Umbilical cord (tissue), 2 donors: ENCODE results near the gene CDKN1B. TPM values are rescaled to one million over a fixed set of nuclear protein-coding genes. Genes with fewer than 3 reads are reported as not detected.
"Not testable (repeated sequence)": the region's sequence is repeated elsewhere in the genome, so short reads cannot be mapped to it uniquely, and the experiment has no call there.

ENCODE experiments used
- DNase-seq: peaks from one replicate; pipeline ENCODE4 v3.0.0-alpha.2; 2015; ENCODE audit warnings: low spot score
- total RNA-seq: library from RNA; depleted of rRNA; stranded (reverse); fragments of >200 nt; gene quantifications from one replicate; pipeline ENCODE4 v1.2.3, GENCODE V29; 2014; ENCODE audit warnings: low replicate concordance; ENCODE audit not compliant: insufficient read depth

Gene CDKN1B
- total RNA-seq, 1 donor from 2014 or later, result 67.7 TPM

GRCh38 chr12:12723681-12724420 lies 6.7 kb downstream of the CDKN1B start:
- DNase-seq, result peak; percentile 48

- DNase-seq, result peak; percentile 40
These were observed 7.4 kb downstream of the CDKN1B start for GRCh38 chr12:12724421-12725085.

- DNase-seq, result peak; percentile 99
These were observed 8.2 kb downstream of the CDKN1B start for GRCh38 chr12:12725086-12725955.

- no peak for DNase-seq
These were observed 8.9 kb downstream of the CDKN1B start for GRCh38 chr12:12725956-12726554.

GRCh38 chr12:12726555-12727093 lies 9.5 kb downstream of the CDKN1B start:
- DNase-seq, result peak; percentile 30

GRCh38 chr12:12731178-12731577 lies 14.0 kb downstream of the CDKN1B start:
- no peak for DNase-seq

GRCh38 chr12:12731785-12732184 lies 14.6 kb downstream of the CDKN1B start:
- DNase-seq, result no peak

- no peak for DNase-seq
These were observed 15.9 kb downstream of the CDKN1B start for GRCh38 chr12:12733118-12733517.

- no peak for DNase-seq
These were observed 16.9 kb downstream of the CDKN1B start for GRCh38 chr12:12734054-12734453.

GRCh38 chr12:12734561-12735071 lies 17.4 kb downstream of the CDKN1B start:
- no peak for DNase-seq

- DNase-seq, result no peak
These were observed 18.1 kb downstream of the CDKN1B start for GRCh38 chr12:12735301-12735700.

- DNase-seq, result peak; percentile 30
These were observed 19.9 kb downstream of the CDKN1B start for GRCh38 chr12:12736759-12737676.

- not testable (repeated sequence) for DNase-seq
These were observed 21.0 kb downstream of the CDKN1B start for GRCh38 chr12:12738152-12738551.

- no peak for DNase-seq
These were observed 24.5 kb downstream of the CDKN1B start for GRCh38 chr12:12741660-12742059.

- DNase-seq, result no peak
These were observed 27.6 kb downstream of the CDKN1B start for GRCh38 chr12:12744546-12745305.

GRCh38 chr12:12745576-12746211 lies 28.5 kb downstream of the CDKN1B start:
- DNase-seq, result no peak

GRCh38 chr12:12747278-12747677 lies 30.1 kb downstream of the CDKN1B start:
- DNase-seq, result no peak

GRCh38 chr12:12748044-12748443 lies 30.9 kb downstream of the CDKN1B start:
- no peak for DNase-seq

- DNase-seq, result no peak
These were observed 32.3 kb downstream of the CDKN1B start for GRCh38 chr12:12749433-12749832.
